ENCODE data around the gene NHP2. TPM values are rescaled to one million over a fixed set of nuclear protein-coding genes. Genes with fewer than 3 reads are reported as not detected.

Gene NHP2
- total RNA-seq, 1 donor from 2014 or later, result 128 TPM

DNA sequence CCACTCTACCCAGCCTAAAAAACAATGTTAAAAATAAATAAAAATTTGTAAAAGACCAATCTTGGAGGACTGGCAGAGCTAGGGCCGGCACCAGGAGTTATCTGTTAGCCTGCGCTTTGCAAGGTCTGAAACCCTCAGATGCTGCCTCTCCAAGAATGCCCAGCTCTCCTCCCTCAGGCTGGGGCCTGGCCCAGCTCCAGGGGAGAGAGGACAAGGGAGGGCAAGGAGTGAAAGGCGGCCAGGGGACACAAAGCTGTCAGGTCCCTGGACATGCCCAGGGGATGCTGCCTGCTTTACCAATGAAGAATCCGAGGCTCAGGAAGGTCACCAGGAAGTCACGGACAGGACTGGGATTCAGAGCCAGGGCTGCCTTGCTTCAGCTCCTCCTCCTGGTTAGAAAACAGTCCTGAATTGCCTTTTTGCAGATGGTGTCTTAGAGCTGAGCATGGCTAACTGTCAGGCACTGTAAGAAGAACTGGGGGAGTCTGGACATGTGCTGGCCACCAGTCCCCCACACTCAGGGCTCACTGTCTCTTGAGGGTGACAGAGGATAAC lies 45.9 kb downstream of the NHP2 start:
- Mint-ChIP-seq H3K4me3 (ENCODE audit: unreplicated experiment) (no peak overlapping the region), H3K27ac (ENCODE audit: unreplicated experiment) (no peak overlapping the region), H3K4me1 (ENCODE audit: low read depth, unreplicated experiment) (peaks cover 5% of the 10 kb centered on the region), H3K36me3 (ENCODE audit: unreplicated experiment) (no peaks in the 10 kb centered on the region), H3K9me3 (ENCODE audit: unreplicated experiment) (peaks cover 5% of the 10 kb centered on the region), H3K27me3 (ENCODE audit: unreplicated experiment) (peaks cover 11% of the 10 kb centered on the region)
- DNase-seq, result no peak
- TF ChIP-seq, protein P1, sequence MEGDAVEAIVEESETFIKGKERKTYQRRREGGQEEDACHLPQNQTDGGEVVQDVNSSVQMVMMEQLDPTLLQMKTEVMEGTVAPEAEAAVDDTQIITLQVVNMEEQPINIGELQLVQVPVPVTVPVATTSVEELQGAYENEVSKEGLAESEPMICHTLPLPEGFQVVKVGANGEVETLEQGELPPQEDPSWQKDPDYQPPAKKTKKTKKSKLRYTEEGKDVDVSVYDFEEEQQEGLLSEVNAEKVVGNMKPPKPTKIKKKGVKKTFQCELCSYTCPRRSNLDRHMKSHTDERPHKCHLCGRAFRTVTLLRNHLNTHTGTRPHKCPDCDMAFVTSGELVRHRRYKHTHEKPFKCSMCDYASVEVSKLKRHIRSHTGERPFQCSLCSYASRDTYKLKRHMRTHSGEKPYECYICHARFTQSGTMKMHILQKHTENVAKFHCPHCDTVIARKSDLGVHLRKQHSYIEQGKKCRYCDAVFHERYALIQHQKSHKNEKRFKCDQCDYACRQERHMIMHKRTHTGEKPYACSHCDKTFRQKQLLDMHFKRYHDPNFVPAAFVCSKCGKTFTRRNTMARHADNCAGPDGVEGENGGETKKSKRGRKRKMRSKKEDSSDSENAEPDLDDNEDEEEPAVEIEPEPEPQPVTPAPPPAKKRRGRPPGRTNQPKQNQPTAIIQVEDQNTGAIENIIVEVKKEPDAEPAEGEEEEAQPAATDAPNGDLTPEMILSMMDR (IDR thresholded peaks at IDR 0.05; ENCODE audit: partially characterized antibody, unreplicated experiment), result no peak

DNA sequence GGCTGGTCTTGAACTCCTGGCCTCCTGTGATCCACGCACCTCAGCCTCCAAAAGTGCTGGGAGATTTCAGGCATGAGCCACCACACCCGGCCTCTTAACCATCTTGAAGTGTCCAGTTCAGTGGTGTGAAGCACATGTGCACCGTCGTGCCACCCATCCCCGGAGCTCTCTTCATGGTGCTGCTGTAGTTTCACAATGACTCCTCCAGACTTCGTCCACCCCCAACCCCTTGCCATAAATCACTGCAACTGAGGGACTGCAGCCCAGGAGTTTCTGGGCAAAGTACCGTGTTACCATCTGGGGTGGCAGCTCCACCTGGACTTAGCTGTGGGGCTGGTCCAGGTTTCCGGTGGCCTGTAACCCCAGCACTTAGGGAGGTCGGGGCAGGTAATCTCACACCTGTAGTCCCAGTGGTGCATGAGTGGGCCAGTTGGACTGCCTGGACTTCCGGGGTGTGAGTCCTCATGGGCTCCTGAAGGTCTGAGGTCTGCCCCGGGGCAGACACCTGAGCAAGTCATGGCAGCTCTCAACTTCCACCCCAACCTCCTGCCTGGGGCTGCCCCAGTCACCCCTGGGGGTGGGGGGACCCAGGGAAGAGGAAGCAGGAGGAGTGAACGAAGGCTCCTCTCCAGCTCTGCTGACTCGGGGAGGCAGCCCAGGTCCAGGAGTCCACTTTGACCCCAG lies 47.0 kb downstream of the NHP2 start:
- peaks cover 2% of the 10 kb centered on the region for H3K9me3 Mint-ChIP-seq (ENCODE audit: unreplicated experiment)
- no peak for DNase-seq
- H3K27me3 Mint-ChIP-seq (ENCODE audit: unreplicated experiment), result peaks cover 5% of the 10 kb centered on the region
- no peak overlapping the region for H3K27ac Mint-ChIP-seq (ENCODE audit: unreplicated experiment)
- H3K36me3 Mint-ChIP-seq (ENCODE audit: unreplicated experiment), result no peaks in the 10 kb centered on the region
- H3K4me3 Mint-ChIP-seq (ENCODE audit: unreplicated experiment), result no peak overlapping the region
- TF ChIP-seq, protein P1 (IDR thresholded peaks at IDR 0.05; ENCODE audit: partially characterized antibody, unreplicated experiment), result no peak
- H3K4me1 Mint-ChIP-seq (ENCODE audit: low read depth, unreplicated experiment), result peaks cover 5% of the 10 kb centered on the region

DNA sequence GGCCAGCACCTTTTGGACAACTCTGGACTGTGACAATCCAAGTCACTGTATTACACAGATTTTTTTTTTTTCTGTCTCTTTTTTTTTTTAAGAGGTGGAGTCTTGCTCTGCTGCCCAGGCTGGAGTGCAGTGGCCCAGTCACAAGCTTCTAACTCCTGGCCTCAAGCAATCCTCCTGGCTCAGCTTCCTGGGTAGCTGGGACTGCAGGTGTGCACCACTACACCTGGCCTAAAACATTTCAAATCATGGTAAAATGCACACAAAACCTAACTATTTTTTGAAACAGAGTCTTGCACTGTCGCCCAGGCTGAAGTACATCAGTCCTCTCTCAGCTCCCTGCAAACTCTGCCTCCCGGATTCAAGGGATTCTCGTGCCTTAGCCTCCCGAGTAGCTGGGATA lies 47.6 kb downstream of the NHP2 start:
- Mint-ChIP-seq H3K4me1 (ENCODE audit: low read depth, unreplicated experiment) (peaks cover 5% of the 10 kb centered on the region), H3K27me3 (ENCODE audit: unreplicated experiment) (peaks cover 6% of the 10 kb centered on the region), H3K9me3 (ENCODE audit: unreplicated experiment) (peaks cover 2% of the 10 kb centered on the region), H3K4me3 (ENCODE audit: unreplicated experiment) (no peak overlapping the region), H3K36me3 (ENCODE audit: unreplicated experiment) (no peaks in the 10 kb centered on the region), H3K27ac (ENCODE audit: unreplicated experiment) (no peak overlapping the region)
- TF ChIP-seq, protein P1 (IDR thresholded peaks at IDR 0.05; ENCODE audit: partially characterized antibody, unreplicated experiment), result no peak
- DNase-seq, result no peak

DNA sequence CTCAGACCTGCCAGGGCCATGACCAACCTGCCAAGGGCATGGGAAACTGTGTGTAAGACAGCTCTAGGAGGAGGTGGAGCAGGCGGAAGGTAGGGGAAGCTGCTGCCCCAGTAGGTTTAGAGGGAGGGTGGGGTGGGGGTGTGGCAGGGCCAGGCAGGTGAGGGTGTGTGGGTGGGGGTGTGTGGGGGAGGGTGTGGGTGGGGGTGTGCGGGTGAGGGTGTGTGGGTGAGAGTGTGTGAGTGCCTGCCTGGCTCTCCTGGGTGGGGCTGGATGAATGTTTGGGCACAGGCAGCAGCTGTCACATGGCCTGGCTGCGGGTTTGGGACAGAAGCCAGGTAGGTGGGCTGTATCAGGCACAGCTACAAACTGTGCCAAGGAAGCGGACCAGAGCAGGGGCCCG lies 49.2 kb downstream of the NHP2 start:
- peaks cover 2% of the 10 kb centered on the region for H3K9me3 Mint-ChIP-seq (ENCODE audit: unreplicated experiment)
- H3K36me3 Mint-ChIP-seq (ENCODE audit: unreplicated experiment), result no peaks in the 10 kb centered on the region
- no peak overlapping the region for H3K27ac Mint-ChIP-seq (ENCODE audit: unreplicated experiment)
- TF ChIP-seq, protein P1 (IDR thresholded peaks at IDR 0.05; ENCODE audit: partially characterized antibody, unreplicated experiment), result no peak
- H3K4me3 Mint-ChIP-seq (ENCODE audit: unreplicated experiment), result no peak overlapping the region
- DNase-seq, result no peak
- peaks cover 6% of the 10 kb centered on the region for H3K27me3 Mint-ChIP-seq (ENCODE audit: unreplicated experiment)
- peaks cover 5% of the 10 kb centered on the region for H3K4me1 Mint-ChIP-seq (ENCODE audit: low read depth, unreplicated experiment)

DNA sequence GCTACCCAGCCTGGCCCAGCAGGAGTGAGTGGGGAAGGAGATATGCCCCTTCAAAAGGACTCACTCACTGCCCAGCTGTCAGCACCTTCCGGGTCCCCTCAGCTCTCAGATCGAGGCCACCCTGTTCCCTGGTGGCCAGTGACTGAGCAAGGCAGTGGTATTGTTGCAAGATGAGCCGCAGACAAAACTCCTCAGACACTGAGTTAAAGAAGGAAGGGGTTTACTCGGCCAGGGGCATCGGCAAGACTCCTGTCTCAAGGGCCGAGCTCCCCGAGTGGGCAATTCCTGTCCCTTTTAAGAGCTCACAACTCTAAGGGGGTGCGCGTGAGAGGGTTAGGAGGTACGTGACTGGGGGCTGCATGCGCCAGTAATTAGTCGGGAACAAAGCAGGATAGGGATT lies 50.1 kb downstream of the NHP2 start:
- no peak overlapping the region for H3K27ac Mint-ChIP-seq (ENCODE audit: unreplicated experiment)
- H3K4me3 Mint-ChIP-seq (ENCODE audit: unreplicated experiment), result no peak overlapping the region
- H3K4me1 Mint-ChIP-seq (ENCODE audit: low read depth, unreplicated experiment), result peaks cover 5% of the 10 kb centered on the region
- peaks cover 6% of the 10 kb centered on the region for H3K27me3 Mint-ChIP-seq (ENCODE audit: unreplicated experiment)
- no peak for DNase-seq
- peaks cover 2% of the 10 kb centered on the region for H3K9me3 Mint-ChIP-seq (ENCODE audit: unreplicated experiment)
- TF ChIP-seq, protein P1 (IDR thresholded peaks at IDR 0.05; ENCODE audit: partially characterized antibody, unreplicated experiment), result no peak
- no peaks in the 10 kb centered on the region for H3K36me3 Mint-ChIP-seq (ENCODE audit: unreplicated experiment)

All from glutamatergic neuron (in vitro differentiated cells).